Measurements from ENCODE around the gene TMEM14B. TPM values are rescaled to one million over a fixed set of nuclear protein-coding genes. Genes with fewer than 3 reads are reported as not detected.

TMEM14B gene
- total and polyA plus RNA-seq, 9 of the 15 experiments (the other 6 are each of a cell fraction or from before 2014, with no cell fraction given): 174 to 862 (median 263) TPM

DNA sequence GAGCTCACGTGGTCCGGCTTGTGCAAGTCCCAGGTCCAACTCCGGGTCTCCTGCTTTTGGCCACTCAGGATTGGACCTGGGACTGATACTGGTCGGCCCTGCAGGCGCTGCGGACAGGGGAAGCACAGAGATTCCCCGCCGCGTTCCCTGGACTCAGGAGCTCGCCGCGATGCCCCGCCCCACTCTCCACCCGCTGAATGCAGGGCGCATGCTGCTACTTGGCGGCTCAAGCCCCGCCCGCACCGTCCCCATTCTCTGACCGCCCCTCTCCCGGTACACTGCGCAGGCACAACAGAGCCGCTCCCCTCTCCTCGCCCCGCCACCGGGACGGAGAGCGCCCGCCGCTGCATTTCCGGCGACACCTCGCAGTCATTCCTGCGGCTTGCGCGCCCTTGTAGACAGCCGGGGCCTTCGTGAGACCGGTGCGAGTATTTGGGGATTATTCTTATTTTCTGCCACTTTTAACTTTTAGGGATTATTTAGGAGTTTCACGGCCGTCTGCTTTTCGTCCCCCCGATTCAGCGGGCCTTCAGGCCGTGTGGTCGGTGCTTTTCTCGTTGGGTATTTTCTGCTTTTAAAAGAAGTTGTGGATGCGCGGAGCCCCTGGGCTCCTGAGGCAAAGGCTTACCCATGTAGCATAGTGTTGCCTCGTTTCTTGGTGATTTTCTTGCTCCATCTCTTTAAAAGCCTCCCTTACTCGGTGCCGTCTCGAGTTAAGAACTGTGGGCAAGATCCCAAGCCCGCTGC lies 24.6 kb upstream of the TMEM14B start, which contains the start of gene TMEM14C (continued):
- TF ChIP-seq, protein P1, sequence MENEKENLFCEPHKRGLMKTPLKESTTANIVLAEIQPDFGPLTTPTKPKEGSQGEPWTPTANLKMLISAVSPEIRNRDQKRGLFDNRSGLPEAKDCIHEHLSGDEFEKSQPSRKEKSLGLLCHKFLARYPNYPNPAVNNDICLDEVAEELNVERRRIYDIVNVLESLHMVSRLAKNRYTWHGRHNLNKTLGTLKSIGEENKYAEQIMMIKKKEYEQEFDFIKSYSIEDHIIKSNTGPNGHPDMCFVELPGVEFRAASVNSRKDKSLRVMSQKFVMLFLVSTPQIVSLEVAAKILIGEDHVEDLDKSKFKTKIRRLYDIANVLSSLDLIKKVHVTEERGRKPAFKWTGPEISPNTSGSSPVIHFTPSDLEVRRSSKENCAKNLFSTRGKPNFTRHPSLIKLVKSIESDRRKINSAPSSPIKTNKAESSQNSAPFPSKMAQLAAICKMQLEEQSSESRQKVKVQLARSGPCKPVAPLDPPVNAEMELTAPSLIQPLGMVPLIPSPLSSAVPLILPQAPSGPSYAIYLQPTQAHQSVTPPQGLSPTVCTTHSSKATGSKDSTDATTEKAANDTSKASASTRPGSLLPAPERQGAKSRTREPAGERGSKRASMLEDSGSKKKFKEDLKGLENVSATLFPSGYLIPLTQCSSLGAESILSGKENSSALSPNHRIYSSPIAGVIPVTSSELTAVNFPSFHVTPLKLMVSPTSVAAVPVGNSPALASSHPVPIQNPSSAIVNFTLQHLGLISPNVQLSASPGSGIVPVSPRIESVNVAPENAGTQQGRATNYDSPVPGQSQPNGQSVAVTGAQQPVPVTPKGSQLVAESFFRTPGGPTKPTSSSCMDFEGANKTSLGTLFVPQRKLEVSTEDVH (IDR thresholded peaks at IDR 0.05; ENCODE audit: low read depth, partially characterized antibody): no peak
- TF ChIP-seq SP1 (CRISPR knock-in tag; IDR thresholded peaks at IDR 0.05) (peak; percentile 91), RAD51 (IDR thresholded peaks at IDR 0.05; ENCODE audit: borderline replicate concordance, low read depth) (no peak), ETV5 (CRISPR knock-in tag; IDR thresholded peaks at IDR 0.05; ENCODE audit: low read depth) (peak; percentile 67), RBM17 (IDR thresholded peaks at IDR 0.05; ENCODE audit: borderline replicate concordance, low read depth, low read length) (no peak), ARID2 (IDR thresholded peaks at IDR 0.05) (no peak; the same call in 1 of the 2 replicates), RBM25 (IDR thresholded peaks at IDR 0.05; ENCODE audit: low read depth, low read length, severe bottlenecking) (no peak), HNRNPK (IDR thresholded peaks at IDR 0.05; ENCODE audit: low read depth, low read length, poor library complexity, severe bottlenecking) (no peak), ZNF316 (IDR thresholded peaks at IDR 0.05) (no peak), ZSCAN29 (IDR thresholded peaks at IDR 0.05) (peak; percentile 98), ZNF175 (CRISPR knock-in tag; IDR thresholded peaks at IDR 0.05; ENCODE audit: low read depth) (no peak), SAFB2 (IDR thresholded peaks at IDR 0.05; ENCODE audit: borderline replicate concordance, low read depth, low read length, severe bottlenecking) (no peak), BCL6 (CRISPR knock-in tag; IDR thresholded peaks at IDR 0.05) (no peak), NFE2L1 (tag; IDR thresholded peaks at IDR 0.05; ENCODE audit: borderline replicate concordance, low read depth) (no peak)
- TF ChIP-seq, protein P2, sequence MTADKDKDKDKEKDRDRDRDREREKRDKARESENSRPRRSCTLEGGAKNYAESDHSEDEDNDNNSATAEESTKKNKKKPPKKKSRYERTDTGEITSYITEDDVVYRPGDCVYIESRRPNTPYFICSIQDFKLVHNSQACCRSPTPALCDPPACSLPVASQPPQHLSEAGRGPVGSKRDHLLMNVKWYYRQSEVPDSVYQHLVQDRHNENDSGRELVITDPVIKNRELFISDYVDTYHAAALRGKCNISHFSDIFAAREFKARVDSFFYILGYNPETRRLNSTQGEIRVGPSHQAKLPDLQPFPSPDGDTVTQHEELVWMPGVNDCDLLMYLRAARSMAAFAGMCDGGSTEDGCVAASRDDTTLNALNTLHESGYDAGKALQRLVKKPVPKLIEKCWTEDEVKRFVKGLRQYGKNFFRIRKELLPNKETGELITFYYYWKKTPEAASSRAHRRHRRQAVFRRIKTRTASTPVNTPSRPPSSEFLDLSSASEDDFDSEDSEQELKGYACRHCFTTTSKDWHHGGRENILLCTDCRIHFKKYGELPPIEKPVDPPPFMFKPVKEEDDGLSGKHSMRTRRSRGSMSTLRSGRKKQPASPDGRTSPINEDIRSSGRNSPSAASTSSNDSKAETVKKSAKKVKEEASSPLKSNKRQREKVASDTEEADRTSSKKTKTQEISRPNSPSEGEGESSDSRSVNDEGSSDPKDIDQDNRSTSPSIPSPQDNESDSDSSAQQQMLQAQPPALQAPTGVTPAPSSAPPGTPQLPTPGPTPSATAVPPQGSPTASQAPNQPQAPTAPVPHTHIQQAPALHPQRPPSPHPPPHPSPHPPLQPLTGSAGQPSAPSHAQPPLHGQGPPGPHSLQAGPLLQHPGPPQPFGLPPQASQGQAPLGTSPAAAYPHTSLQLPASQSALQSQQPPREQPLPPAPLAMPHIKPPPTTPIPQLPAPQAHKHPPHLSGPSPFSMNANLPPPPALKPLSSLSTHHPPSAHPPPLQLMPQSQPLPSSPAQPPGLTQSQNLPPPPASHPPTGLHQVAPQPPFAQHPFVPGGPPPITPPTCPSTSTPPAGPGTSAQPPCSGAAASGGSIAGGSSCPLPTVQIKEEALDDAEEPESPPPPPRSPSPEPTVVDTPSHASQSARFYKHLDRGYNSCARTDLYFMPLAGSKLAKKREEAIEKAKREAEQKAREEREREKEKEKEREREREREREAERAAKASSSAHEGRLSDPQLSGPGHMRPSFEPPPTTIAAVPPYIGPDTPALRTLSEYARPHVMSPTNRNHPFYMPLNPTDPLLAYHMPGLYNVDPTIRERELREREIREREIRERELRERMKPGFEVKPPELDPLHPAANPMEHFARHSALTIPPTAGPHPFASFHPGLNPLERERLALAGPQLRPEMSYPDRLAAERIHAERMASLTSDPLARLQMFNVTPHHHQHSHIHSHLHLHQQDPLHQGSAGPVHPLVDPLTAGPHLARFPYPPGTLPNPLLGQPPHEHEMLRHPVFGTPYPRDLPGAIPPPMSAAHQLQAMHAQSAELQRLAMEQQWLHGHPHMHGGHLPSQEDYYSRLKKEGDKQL (CRISPR knock-in tag; IDR thresholded peaks at IDR 0.05; ENCODE audit: borderline replicate concordance): no peak
- TF ChIP-seq, protein P3, sequence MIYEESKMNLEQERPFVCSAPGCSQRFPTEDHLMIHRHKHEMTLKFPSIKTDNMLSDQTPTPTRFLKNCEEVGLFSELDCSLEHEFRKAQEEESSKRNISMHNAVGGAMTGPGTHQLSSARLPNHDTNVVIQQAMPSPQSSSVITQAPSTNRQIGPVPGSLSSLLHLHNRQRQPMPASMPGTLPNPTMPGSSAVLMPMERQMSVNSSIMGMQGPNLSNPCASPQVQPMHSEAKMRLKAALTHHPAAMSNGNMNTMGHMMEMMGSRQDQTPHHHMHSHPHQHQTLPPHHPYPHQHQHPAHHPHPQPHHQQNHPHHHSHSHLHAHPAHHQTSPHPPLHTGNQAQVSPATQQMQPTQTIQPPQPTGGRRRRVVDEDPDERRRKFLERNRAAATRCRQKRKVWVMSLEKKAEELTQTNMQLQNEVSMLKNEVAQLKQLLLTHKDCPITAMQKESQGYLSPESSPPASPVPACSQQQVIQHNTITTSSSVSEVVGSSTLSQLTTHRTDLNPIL (CRISPR knock-in tag; IDR thresholded peaks at IDR 0.05): no peak
